GM19023 (cell line): Measurements from ENCODE around the gene ATP6V1A.
"Not testable (repeated sequence)": the region's sequence is repeated elsewhere in the genome, so short reads cannot be mapped to it uniquely, and the experiment has no call there.

Experiments used
- ATAC-seq: cut with Tn5 transposase; IDR thresholded peaks from one replicate; pipeline ENCODE4 v1.9.1; 2021; ENCODE audit warnings: mild to moderate bottlenecking, moderate library complexity; ENCODE audit not compliant: unreplicated experiment

The ATP6V1A gene

GRCh38 chr3:113812854-113813253 is 66.0 kb downstream of the ATP6V1A start:
- no peak for ATAC-seq

- no peak for ATAC-seq
Measured at GRCh38 chr3:113819866-113820265, 73.0 kb downstream of the ATP6V1A start.

- ATAC-seq = peak; percentile 65
Measured at GRCh38 chr3:113825090-113825489, 78.3 kb downstream of the ATP6V1A start.

- ATAC-seq = no peak
Measured at GRCh38 chr3:113828600-113828999, 81.8 kb downstream of the ATP6V1A start.

GRCh38 chr3:113829576-113830354 is 82.9 kb downstream of the ATP6V1A start:
- no peak for ATAC-seq

GRCh38 chr3:113831103-113831355 is 84.2 kb downstream of the ATP6V1A start:
- ATAC-seq = no peak

DNA sequence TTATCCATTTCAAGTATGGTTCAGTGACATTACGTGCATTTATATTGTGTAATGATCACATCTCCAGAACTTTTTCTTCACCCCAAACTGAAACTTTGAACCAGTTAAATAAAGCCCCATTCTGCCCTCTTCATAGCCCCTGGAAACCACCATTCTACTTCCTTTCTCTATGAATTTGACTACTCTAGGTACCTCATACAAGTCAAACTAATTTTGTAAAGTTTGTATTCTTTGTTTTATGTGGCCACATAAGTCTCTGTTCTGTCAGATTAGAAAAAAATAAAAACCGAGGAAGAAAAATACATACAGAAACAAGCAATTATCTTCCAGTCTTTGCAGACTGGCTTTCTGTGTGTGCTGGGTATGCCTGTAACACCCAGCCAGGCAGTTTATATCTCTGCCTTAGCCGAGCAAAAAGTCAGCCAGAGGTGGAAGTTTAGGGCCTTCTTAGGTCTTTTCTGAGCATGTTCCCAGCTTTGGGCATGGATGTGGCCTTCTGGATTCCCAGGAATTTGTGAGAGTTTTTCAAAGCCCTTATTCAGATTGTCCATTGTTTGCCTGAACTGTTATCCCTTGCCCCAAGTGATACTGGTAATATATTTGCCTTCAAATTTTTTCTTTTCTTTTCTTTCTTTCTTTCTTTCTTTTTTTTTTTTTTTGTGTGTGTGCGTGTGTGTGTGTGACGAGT is 85.8 kb downstream of the ATP6V1A start:
- ATAC-seq = peak; percentile 56

- ATAC-seq = no peak
Measured at GRCh38 chr3:113834983-113835382, 88.1 kb downstream of the ATP6V1A start.

DNA sequence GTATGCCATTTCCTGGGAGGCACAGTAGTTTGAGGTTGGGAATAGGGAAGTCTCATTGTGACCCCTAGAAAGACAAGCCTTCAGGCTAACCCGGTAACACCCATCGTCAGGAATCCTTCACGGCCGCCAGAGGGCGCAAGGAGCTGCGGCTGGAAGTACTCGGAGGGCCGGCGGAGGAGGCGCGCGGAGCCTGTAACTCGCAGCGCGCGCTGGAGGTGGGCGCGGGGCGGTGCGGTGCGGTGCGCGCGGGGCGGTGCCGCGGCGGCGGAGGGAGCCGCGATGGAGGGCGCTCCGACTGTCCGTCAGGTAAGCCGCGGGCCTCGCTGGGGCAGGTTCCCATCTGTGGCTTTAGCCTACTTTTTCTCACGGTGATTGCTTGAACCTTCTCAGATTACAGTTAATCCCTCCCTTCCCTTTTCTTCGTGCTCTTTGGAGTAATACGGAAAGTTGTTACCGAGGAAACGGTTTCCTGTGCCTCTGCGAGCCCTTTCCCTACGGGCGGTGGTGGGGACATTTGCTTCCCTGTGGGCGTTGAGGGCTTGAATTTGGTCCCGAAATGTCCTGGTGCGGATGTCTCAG is 91.9 kb downstream of the ATP6V1A start, which contains the start of gene GRAMD1C:
Gene GRAMD1C, plus strand, starts transcription at position 158 of the 579 bp plus-strand sequence. Its CDS starts 122 bp downstream, at position 280.
- ATAC-seq = peak; percentile 92

- ATAC-seq = no peak
Measured at GRCh38 chr3:113839551-113839950, 92.7 kb downstream of the ATP6V1A start.

- no peak for ATAC-seq
Measured at GRCh38 chr3:113844622-113845222, 97.9 kb downstream of the ATP6V1A start.

DNA sequence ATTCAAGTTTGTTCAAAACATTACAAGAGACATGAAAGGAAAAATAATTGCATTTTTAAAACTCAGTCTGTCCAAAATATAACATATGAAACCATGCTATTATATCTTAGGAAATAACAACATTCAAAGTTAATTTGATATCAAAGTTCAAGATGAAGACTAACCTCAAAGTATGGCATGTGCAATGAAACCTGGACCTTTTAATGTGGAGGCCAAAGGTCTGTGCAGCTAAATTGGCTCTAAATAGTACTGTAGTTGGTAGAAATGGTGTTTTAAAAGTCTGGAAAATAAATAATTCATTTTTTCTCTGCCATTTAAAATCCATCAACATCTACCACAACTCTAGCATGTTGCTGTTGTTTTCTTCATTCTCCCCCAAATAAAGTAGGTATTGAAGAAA is 100.4 kb downstream of the ATP6V1A start:
- ATAC-seq = no peak

GRCh38 chr3:113847664-113848461 is 101.0 kb downstream of the ATP6V1A start:
- ATAC-seq = no peak

- not testable (repeated sequence) for ATAC-seq
Measured at GRCh38 chr3:113849071-113849470, 102.2 kb downstream of the ATP6V1A start.

DNA sequence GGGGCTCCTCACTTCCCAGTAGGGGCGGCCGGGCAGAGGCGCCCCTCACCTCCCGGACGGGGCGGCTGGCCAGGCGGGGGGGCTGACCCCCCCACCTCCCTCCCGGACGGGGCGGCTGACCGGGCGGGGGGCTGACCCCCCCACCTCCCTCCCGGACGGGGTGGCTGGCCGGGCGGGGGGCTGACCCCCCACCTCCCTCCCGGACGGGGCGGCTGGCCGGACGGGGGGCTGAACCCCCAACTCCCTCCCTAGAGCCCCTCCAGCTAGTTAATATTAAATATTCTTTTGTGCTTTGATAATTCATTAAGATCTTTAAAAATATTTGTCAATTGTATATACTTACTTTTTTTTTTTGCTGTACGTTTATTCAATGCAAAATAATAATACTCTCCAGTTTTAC is 103.0 kb downstream of the ATP6V1A start:
- not testable (repeated sequence) for ATAC-seq

GRCh38 chr3:113850391-113850790 is 103.6 kb downstream of the ATP6V1A start:
- ATAC-seq = not testable (repeated sequence)

GRCh38 chr3:113852506-113852905 is 105.7 kb downstream of the ATP6V1A start:
- no peak for ATAC-seq
